Lower leg skin (tissue), 3 donors: ENCODE data around the gene ARHGEF25.

Experiments used
- CTCF ChIP-seq, 3 donors: fragments of 450-650 bp; IDR thresholded peaks; one replicate each; pipeline ENCODE4 v1.5.1; 2016; ENCODE audit warnings: antibody characterized with exemption in 3 of 3, mild to moderate bottlenecking in 3 of 3, moderate library complexity in 2 of 3
- POLR2A ChIP-seq, 2 donors: fragments of 450-650 bp; IDR thresholded peaks; one replicate each; pipeline ENCODE4 v1.6.1; 2016 to 2017; ENCODE audit warnings: antibody characterized with exemption in 2 of 2, mild to moderate bottlenecking in 1 of 2, moderate library complexity in 1 of 2

GRCh38 chr12:57564178-57564740 lies 47.0 kb upstream of the ARHGEF25 start:
- no peak for TF ChIP-seq CTCF (IDR thresholded peaks at IDR 0.05)
- TF ChIP-seq POLR2A (IDR thresholded peaks at IDR 0.05), result no peak
